Naive thymus-derived CD4-positive, alpha-beta T cell (primary cell): ENCODE measurements around the gene NUTM2E. TPM values are rescaled to one million over a fixed set of nuclear protein-coding genes. Genes with fewer than 3 reads are reported as not detected.

Experiments used
- polyA plus RNA-seq, 2 donors: library from polyadenylated mRNA; unstranded; fragments of 300-500 nt; fragmentation: Illumina TruSeq; gene quantifications; one replicate each; pipeline ENCODE4 v1.2.3, GENCODE V29; 2021
- total RNA-seq, 6 experiments: library from RNA in 5 of 6; stranded (reverse) in 5 of 6; gene quantifications; 1 replicate in 5 of 6; 2 replicates in 1 of 6; pipeline ENCODE4 v1.2.3 and lab custom pipeline; 2021 to 2026

NUTM2E gene
- total and polyA plus RNA-seq, 7 experiments from 2014 or later = 0.12 to 0.89 (median 0.49) TPM; not detected in 2

Other genes starting within 250 kb of the NUTM2E start
- not detected for gene SFTPA1, start 215.8 kb upstream of the NUTM2E start, total RNA-seq
- not detected for gene SFTPA1, start 215.8 kb upstream of the NUTM2E start, polyA plus RNA-seq
- gene NUTM2B, start 123.5 kb upstream of the NUTM2E start, total RNA-seq = 1 to 10 TPM; 1.2 to 3.6 (median 2.0) TPM
- under 1 TPM; 0.09 to 0.11 TPM for gene NUTM2B, start 123.5 kb upstream of the NUTM2E start, polyA plus RNA-seq
- under 1 TPM in 1 of 5 experiments, not detected in 4; 0.59 TPM for gene SFTPD, start 122.4 kb downstream of the NUTM2E start, total RNA-seq
- not detected for gene SFTPD, start 122.4 kb downstream of the NUTM2E start, polyA plus RNA-seq